ENCODE results near the gene FMNL3.
A peak's percentile ranks its signal among the peaks of the same experiment; 100 is the strongest.

Gene FMNL3

DNA sequence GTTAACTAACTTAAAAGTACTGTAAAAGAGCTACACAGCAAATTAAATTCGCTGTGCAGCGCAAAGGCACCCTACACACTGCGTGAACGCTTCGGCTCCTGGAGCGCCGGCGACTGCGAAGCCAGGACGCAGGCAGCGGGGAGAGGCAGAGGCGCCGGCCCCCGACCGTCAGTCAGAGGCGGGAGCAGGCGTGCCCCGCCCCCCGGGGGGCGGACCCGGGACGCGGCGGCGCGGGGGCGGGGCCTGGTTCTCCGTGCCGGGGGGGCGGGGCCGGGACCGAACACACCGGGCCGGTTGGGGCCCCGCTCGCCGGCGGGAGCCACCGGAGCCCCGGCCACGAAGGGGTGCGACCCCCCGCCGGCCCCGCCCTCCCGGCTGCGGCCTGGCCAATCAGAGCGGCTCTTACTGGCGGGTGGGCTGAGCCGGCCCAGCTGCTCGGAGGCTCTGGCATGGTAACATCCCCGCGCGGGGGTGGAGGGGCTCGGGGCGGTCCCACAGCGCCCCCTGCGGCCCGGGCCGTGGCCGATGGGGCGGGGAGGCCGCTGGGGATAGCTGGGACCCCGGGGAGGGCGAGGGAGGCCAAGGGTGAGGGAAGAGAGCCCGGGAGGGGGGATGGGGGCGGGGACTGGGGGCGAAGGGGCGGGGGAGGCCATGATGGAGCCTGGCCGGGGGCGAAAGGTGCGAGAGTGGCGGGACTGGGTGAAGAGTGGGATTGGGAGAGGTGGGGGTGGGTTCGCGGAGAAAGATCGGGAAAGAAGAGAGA, 83.9 kb downstream of the FMNL3 start, which contains the start of gene PRPF40B:
TSS of gene PRPF40B (plus strand) at position 420 of the 763 bp plus-strand sequence. CDS start at position 450, 30 bp downstream.
- H3K27ac ChIP-seq, result peak within 1 kb of the TSS; percentile 89
- ChIA-PET CTCF (interaction anchor here (0.5 to 1.9 kb wide), 7 partner anchors 13 to 461 kb away, joined by 3 to 6 read pairs (median 4); no protein-coding TSS in a partner anchor), POLR2A (ENCODE audit: low non-redundant PET) (interaction anchor here (0.6 to 0.7 kb wide), 3 partner anchors 63 to 360 kb away, joined by 3 to 6 read pairs (median 4); no protein-coding TSS in a partner anchor)
- peak; percentile 95 for DNase-seq (ENCODE audit: low spot score)
- TF ChIP-seq, protein P1, sequence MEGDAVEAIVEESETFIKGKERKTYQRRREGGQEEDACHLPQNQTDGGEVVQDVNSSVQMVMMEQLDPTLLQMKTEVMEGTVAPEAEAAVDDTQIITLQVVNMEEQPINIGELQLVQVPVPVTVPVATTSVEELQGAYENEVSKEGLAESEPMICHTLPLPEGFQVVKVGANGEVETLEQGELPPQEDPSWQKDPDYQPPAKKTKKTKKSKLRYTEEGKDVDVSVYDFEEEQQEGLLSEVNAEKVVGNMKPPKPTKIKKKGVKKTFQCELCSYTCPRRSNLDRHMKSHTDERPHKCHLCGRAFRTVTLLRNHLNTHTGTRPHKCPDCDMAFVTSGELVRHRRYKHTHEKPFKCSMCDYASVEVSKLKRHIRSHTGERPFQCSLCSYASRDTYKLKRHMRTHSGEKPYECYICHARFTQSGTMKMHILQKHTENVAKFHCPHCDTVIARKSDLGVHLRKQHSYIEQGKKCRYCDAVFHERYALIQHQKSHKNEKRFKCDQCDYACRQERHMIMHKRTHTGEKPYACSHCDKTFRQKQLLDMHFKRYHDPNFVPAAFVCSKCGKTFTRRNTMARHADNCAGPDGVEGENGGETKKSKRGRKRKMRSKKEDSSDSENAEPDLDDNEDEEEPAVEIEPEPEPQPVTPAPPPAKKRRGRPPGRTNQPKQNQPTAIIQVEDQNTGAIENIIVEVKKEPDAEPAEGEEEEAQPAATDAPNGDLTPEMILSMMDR (conservative IDR thresholded peaks at IDR 0.05; ENCODE audit: low read depth), result peak; percentile 37

DNA sequence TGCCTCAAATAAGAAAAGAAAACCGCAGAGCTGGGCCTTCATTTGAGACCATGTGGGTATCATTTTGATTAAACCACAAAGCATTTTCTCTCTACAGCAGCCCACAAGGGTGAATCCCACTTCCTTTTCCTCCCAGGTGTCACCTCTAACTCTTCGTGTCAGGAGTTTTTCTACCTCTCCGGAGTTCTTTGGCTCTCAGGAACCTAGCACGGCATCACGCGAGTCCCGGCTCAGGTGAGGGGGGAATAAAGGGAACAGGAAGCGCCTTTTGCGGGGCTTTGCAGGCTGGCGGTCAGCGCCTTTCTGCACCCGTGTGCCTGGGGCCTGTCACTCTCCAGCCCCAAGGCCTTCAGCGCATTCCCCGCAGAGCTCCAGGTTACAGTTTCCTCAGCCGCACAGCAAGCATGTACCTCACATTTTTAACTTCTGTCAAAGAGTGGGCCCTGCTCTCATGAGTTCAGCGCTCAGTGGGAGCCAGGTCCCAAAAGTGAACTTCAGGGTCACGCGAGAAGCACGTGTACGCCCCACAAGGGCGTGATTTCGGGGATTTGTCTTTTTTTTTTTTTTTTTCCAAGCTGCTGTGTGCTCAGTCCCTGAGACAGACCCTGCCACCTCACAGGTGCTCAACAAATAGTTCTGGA, 84.6 kb downstream of the FMNL3 start:
- TF ChIP-seq, protein P1 (conservative IDR thresholded peaks at IDR 0.05; ENCODE audit: low read depth), result no peak
- ChIA-PET POLR2A (ENCODE audit: low non-redundant PET) (interaction anchor here (0.6 to 0.7 kb wide), 5 partner anchors 11 to 359 kb away, joined by 3 to 8 read pairs (median 4); no protein-coding TSS in a partner anchor), CTCF (interaction anchor here (0.6 to 1.9 kb wide), 6 partner anchors 13 to 462 kb away, joined by 3 to 8 read pairs (median 4); no protein-coding TSS in a partner anchor)
- H3K27ac ChIP-seq, result peak overlapping the region; percentile 89
- peak; percentile 25 for DNase-seq (ENCODE audit: low spot score)

DNA sequence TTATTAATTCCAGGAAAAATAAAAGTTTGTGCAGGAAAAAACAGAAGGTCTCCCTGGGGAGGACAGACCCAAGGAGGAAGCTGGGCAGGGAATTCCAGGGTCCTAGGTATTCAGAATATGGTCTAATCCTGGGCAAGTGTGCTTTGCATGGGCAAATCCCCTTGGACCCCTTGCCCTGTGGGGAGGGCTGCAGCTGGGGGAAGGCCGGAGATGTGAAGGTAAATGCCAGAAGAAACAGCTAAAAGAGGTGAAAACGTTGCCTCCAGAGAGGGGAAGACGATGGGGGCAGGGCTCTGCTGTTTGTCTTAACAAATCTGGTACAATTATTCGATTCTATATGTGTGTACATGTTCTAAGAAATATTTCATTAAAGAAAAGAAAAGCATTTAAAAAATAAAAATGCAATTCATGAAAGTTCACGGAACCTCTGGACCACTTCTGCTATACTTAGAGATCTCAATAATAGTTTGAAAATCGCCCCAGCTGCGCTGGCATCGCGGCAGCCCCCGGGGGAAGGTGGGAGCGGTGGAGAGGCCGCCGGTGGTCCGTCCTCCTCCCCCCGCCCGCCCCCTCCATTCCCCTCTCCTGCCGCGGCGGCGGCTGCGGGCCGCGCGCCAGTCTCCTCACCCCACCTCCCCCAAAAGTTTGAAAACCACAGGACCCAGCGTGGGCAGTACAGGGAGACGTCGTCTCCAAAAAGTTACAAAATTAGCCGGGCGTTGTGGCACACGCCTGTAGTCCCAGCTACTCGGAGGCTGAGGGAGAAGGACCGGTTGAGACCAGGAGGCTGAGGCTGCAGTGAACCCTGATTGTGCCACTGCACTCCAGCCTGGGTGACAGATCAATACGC, 85.3 kb downstream of the FMNL3 start:
- POLR2A ChIA-PET (ENCODE audit: low non-redundant PET), result interaction anchor here (0.6 to 0.7 kb wide), 2 partner anchors 10 to 107 kb away, joined by 3 to 8 read pairs; no protein-coding TSS in a partner anchor
- peak overlapping the region; percentile 89 for H3K27ac ChIP-seq
- CTCF ChIA-PET, result interaction anchor here (0.6 kb wide), 1 partner anchor 55 kb away, joined by 8 read pairs; no protein-coding TSS in a partner anchor
- DNase-seq (ENCODE audit: low spot score), result no peak
- TF ChIP-seq, protein P1 (conservative IDR thresholded peaks at IDR 0.05; ENCODE audit: low read depth), result no peak

DNA sequence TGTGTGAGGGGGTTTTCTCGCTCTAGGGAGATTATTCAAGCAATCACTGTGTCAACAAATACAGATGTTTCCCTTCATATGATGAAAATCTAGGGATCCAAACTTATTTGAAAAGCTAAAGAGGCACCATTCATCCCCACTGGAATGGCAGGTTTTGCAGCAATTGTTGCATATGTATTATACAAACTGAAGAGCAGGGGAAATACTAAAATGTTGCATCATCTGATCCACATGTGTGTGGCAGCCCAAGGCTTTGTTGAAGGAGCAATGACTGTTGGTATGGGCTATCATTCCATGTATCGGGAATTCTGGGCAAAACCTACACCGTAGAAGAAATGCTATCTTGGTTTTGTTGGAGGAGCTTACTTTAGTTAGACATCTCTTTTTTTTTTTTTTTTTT, 87.9 kb downstream of the FMNL3 start:
- H3K27ac ChIP-seq, result no peak overlapping the region
- POLR2A ChIA-PET (ENCODE audit: low non-redundant PET), result no interaction called here
- CTCF ChIA-PET, result interaction anchor here (0.6 kb wide), 1 partner anchor 28 kb away, joined by 4 read pairs; no protein-coding TSS in a partner anchor
- TF ChIP-seq, protein P1 (conservative IDR thresholded peaks at IDR 0.05; ENCODE audit: low read depth), result no peak
- no peak for DNase-seq (ENCODE audit: low spot score)

DNA sequence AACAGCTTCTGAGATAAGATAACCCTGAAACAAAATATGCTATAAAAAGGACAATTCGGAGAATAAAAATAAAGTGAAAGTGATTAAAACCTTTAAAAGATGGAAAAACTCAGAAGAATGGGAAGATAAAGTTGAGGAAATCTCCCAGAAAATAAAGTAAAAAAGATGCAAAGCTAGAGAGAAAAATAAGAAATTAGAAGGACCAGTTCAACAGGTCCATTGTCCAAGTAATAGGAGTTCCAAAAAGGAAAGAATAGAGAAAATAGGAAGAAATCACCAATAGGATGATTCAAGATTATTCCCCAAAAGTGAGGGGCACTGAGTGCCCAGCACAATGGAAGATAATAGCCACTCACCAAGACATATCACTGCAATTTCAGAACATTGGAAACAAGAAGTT, 88.6 kb downstream of the FMNL3 start:
- TF ChIP-seq, protein P1 (conservative IDR thresholded peaks at IDR 0.05; ENCODE audit: low read depth), result no peak
- ChIA-PET POLR2A (ENCODE audit: low non-redundant PET) (interaction anchor here (0.6 kb wide), 1 partner anchor 51 kb away, joined by 3 read pairs; no protein-coding TSS in a partner anchor), CTCF (interaction anchor here (0.6 to 0.7 kb wide), 2 partner anchors 103 to 328 kb away, joined by 3 to 4 read pairs; no protein-coding TSS in a partner anchor)
- H3K27ac ChIP-seq, result no peak overlapping the region
- no peak for DNase-seq (ENCODE audit: low spot score)

Data from RWPE1 (cell line).